ENCODE measurements around the gene MAP1A. TPM values are rescaled to one million over a fixed set of nuclear protein-coding genes. Genes with fewer than 3 reads are reported as not detected.
"Not testable (repeated sequence)": the region's sequence is repeated elsewhere in the genome, so short reads cannot be mapped to it uniquely, and the experiment has no call there.

Gene MAP1A
- total RNA-seq, 1 donor from 2014 or later: 0.34 TPM

DNA sequence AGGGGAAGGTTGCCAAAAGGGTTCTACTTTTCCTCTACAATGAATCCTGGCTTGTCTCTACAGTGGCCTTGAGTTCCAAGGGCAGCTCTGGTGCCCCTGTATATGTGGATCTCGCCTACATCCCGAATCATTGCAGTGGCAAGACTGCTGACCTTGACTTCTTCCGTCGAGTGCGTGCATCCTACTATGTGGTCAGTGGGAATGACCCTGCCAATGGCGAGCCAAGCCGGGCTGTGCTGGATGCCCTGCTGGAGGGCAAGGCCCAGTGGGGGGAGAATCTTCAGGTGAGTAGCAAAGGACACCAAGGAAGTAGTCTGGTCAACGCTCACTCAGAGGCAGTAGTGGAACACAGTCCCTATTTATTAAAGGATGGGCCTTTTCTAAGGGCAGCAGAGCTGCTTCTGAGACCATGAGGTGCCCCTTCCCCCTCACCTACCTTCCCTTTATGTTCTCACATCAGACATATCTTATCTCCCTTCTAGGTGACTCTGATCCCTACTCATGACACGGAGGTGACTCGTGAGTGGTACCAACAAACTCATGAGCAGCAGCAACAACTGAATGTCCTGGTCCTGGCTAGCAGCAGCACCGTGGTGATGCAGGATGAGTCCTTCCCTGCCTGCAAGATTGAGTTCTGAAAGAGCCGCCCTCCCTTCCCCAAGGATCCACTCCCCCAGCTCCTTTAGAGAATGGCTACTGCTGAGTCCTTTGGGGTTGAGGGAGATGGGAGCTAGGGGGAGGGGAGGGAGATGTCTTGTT, 12.4 kb downstream of the MAP1A start:
- no peak for DNase-seq

DNA sequence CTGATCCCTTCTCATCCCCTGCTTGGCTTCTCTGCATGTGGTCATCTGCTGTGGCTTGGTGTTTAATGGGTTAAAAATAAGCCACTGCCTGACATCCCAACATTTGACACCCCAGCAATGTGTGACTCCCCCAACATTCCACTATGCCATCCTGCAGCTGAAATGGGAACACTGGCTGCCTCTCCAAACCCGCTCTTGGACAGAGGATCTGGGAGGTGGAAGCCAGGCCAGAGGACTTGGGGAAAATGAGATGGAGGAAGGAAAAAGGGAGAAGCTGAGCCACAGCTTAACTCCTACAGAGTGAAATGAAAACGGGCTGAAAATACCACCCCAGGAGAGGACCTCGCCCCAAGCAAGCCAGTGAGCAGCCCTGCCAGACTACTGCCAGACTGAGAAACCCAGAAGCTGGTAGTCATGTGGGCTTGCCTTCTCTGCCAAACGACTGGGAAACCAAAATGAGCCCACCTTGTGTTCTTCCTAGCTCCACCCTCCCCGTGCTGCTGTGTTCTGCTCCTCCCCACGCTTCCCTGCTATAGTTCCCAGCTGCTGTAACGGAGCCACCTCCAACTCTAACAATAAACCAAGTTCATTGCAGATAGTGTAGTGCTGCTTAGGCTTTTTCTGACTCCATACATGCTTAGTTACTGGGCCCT, 13.7 kb downstream of the MAP1A start:
- no peak for DNase-seq

DNA sequence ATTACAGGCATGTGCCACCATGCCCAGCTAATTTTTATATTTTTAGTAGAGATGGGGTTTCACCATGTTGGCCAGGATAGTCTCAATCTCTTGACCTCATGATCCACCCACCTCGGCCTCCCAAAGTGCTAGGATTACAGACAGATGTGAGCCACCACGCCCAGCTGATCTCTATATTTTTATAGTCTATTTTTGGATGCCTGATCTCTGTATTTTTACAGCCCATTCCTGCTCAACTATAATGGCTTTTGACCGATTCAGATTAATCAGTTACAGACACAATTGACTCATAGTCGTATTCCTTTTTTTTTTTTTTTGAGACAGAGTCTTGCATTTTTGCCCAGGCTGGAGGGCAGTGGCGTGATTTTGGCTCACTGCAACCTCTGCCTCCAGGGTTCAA, 15.4 kb downstream of the MAP1A start:
- DNase-seq: not testable (repeated sequence)

DNA sequence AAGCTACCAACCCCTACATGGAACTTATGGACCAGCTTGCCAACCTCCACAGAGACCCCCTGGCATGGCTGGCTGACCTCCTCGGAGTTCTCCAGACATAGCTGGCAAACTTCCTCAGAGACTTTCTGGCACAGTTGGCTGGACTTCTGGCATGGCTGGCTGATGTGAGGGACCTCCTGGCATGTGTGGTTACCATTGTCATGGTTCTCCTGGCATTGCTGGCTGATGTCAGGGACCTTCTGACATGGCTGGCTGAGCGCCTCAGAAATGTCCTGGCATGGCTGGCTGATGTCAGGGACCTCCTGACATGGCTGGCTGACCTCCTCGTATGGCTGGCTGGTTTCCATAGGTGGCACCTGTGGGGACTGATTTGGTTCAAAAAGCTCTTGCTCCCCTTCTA, 17.5 kb downstream of the MAP1A start:
- no peak for DNase-seq

DNA sequence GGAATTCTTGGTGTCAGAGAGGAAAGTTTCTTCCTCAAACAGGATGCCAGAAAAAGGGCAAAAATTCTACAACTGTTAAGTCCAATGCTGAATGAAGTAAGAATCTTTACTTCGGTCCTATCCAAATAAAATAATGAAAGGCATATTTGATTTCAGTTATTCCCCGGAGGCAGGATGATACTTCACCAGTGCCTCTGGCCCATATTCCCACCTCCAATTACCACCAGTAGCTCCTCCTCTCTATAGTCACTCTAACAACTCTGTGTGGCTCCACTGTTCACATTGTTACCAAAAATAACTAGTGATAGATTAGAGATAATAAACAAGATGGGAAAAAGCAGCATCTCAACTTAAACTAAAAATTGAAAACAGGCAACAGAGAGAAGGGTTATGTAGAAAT, 20.7 kb downstream of the MAP1A start:
- no peak for DNase-seq

DNA sequence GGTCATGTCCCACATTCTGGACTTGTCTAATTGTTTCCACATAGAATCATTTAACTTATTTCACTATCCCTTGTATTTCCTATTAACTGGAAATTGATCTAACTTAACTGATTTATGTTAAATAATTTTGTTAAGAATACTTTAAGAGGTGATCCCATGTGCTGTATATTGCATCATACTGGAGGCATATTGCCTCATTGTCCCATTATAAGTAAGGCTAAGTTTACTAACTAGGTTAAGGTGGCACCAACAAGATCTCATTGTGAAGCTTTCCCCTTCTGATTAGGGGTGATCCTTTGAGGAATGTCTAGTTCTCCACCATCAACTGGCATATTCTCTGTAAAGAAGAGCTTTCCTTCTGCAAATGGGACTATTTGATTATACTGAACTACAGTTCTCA, 24.4 kb downstream of the MAP1A start:
- no peak for DNase-seq

DNA sequence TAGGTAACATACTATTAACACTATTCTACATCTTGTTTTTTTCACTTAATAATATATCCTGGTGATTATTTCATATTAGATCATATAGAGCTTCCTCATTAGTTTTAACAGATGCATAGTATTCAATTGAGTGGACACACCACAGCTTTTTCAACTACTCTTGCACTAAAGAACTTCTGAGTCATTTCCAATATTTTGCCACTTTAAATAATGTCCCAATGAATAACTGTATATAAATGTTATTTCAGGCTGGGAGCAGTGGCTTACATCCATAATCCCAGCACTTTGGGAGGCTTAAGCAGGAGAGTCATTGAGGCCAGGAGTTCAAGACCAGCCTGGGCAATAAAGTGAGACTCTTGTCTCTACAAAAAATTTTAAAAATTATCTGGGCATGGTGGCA, 26.9 kb downstream of the MAP1A start:
- DNase-seq: no peak

DNA sequence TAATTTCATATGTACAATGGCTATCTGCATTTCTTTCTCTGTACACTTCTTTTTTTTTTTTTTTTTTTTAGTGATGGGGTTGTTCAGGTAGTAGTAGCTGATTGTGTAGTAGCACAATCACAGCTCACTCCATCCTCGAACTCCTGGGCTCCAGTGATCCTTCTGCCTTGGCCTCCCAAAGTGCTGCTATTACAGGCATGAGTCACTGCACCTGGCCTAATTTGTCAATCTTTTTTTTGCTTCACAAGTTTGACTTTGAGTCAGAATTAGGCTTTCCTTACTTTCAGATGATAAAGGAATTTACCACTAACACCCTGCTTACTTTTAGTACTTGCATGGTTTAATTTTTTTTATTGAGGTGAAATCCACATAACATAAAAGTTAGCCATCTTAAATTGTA, 28.0 kb downstream of the MAP1A start:
- DNase-seq: no peak

DNA sequence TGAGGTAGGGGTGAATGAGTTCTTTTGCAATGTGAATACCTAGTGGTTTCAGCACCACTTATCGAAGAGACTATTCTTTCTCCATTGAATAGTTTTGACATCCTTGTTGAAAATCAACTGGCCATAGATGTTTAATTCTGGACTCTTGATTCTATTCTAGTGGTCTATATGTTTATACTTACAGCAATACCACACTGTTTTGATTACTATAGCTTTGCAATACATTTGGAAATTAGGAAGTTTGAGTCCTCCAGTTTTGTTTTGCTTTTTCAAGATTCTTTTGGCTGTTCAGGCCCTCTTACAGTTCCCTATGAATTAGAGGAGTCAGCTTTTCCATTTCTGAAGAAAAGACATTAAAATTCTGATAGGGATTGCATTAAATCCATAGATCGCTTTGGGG, 30.1 kb downstream of the MAP1A start:
- no peak for DNase-seq

DNA sequence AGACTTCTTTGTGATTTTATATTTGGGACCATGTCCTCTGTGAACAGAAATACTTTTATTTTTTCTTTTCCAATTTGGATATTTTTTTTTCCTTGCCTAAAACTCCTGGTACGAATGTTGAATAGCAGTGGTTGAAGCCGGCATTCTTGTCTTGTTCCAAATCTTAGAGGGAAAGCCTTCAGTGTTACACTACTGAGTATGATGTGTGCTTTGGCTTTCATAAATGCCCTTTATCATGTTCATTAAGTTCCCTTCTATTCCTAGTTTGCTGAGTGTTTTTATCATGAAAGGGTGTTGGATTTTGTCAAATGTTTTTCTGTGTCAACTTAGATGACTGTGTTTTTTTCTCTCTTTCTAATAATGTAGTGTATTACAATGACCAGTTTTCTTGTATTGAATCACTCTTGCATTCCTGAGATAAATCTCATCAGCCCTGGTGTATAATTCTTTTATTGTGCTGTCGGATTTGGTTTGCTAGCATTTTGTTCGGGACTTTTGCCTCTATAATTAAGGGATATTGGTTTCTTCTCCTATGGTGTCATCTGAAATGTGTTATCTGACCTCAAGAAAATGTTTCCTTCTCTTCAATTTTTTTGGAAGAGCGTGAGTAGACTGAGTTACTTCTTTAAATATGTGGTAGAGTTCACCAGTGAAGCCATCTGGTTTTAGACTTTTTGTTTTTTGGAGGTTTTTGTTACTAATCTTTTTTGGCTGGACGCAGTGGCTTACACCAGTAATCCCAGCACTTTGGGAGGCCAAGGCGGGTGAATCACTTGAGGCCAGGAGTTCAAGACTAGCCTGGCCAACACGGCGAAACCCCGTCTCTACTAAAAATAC, 33.3 kb downstream of the MAP1A start:
- no peak for DNase-seq

DNA sequence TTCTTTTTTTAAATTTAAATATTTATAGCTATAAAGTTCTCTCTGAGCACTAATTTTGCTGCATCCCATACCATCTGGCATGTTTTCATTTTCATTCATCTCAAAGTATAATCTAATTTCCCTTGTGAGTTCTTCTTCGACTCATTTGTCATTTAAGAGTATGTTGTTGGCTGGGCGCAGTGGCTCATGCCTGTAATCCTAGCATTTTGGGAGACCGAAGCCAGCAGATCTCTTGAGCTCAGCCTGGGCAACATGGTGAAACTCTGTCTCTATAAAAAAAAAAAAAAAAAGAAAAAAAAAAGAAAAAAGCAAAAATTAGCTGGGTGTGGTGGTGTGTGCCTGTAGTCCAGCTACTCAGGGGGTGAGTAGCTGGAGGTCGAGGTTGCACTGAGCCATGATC, 34.8 kb downstream of the MAP1A start:
- DNase-seq: no peak

DNA sequence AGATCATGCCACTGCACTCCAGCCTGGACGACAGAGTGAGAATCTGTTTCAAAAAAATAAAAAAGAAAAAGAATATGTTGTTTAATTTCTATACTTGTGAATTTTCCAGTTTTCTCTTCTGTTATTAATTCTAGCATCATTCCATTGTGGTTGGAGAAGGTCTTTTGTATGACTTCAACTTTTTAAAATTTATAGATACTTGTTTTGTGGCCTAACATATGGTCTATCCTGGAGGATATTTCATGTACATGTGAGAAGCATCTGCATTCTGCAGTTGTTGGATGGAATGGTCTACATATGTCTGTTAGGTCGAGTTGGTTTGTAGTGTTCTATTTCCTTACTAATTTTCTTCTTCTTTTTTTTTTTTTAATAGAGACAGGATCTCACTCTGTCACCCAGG, 35.6 kb downstream of the MAP1A start:
- no peak for DNase-seq

DNA sequence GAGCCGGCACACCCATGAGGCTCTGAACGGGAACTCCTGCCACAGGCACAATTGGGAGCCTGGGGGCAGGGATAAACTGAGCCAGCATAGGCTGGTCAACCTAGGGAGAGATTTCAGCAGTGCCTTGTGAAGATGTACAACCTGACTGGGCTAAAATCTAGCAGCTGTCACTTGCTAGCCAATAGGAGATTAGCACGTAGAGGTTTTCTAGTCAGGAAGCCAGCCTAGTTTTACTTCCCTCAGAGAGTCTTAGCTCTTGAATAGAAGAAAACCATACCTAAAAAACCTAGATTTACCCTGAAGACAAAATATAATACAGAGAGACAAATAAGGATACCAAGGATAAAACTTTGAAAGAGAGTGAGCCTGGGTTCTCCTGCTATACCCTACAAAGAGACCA, 45.3 kb downstream of the MAP1A start:
- DNase-seq: not testable (repeated sequence)

DNA sequence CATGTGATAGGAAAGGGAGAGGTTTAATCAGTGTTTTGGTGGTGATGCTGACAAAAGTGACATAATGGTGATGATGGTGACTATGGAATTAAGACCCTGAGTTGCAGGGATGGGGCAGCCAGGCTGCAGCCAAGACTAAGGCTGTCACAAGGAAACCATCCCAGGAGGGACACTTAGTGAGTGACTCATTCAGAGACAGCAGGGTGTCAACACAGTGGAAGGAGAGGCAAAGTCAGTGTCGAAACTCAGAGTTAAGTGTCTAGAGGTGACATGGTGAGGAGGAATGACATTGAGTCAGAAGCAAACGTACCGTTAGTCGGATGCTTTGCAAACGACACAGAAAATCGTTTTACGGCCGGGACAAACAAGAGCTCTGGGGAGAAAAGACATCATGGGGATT, 46.4 kb downstream of the MAP1A start:
- not testable (repeated sequence) for DNase-seq

DNA sequence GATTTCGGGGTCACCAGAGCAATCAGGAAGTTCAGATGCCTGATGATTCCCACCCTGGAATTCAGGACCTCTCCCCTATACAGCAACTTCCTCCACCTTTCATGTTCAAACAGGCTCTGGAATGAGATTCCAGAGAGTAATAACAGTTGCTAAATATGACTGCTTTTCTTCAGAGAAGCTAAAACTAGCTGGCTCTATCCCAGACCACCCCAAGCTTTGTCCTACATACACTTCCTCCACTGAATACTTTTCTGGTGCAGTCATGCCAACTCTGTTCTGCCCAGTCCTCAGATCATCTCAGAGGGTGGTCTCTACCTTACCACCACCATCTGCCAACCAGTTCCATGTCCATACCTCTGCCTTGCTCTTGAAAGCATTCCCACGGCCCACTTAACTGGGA, 49.2 kb downstream of the MAP1A start:
- DNase-seq: not testable (repeated sequence)

DNA sequence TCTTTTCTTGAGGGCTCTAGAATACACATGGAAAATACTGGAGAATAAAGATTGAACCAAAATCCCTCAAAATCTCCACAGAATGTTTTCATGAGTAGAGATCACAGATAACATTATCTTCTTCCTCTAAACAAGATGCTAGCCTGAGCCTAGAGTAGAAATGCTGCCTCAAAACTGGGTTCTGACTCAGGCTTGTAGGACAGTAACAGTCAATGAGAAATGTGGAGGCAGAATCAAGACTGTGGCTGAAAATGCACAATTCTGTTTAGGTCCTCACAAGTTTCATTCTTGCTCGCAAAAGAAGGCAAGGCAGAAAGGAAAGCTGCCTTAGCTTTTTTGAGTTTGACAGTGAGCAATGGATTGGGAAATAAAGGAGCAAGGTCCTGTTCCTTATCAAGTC, 57.2 kb downstream of the MAP1A start:
- not testable (repeated sequence) for DNase-seq

Other genes with a start within 250 kb of the MAP1A start
- gene TGM7, start 215.4 kb upstream of the MAP1A start, total RNA-seq: not detected in 2 replicates
- gene LCMT2, start 187.0 kb upstream of the MAP1A start, total RNA-seq: 6.3 and 8.3 TPM in 2 replicates
- 19.9 and 31.3 TPM in 2 replicates for gene ZSCAN29, start 146.6 kb upstream of the MAP1A start, total RNA-seq
- gene TUBGCP4, start 146.5 kb upstream of the MAP1A start, total RNA-seq: 15.3 and 15.7 TPM in 2 replicates
- gene TP53BP1, start 24.5 kb upstream of the MAP1A start, total RNA-seq: 62.6 and 76.5 TPM in 2 replicates
- 8.8 and 15.0 TPM in 2 replicates for gene PPIP5K1, start 72.6 kb downstream of the MAP1A start, total RNA-seq
- not detected in 2 replicates for gene CKMT1B, start 76.4 kb downstream of the MAP1A start, total RNA-seq
- gene STRC, start 101.2 kb downstream of the MAP1A start, total RNA-seq: 0.33 TPM in 1 of 2 replicates, not detected in the other
- 0.17 and 0.33 TPM in 2 replicates for gene CATSPER2, start 131.2 kb downstream of the MAP1A start, total RNA-seq
- gene CKMT1A, start 176.3 kb downstream of the MAP1A start, total RNA-seq: not detected in 2 replicates
- gene PDIA3, start 228.8 kb downstream of the MAP1A start, total RNA-seq: 155 and 423 TPM in 2 replicates

Measured in dermis blood vessel endothelial cell (primary cell).